Astrocyte (in vitro differentiated cells and primary cell): ENCODE data around the gene SLC1A3. TPM values are rescaled to one million over a fixed set of nuclear protein-coding genes. Genes with fewer than 3 reads are reported as not detected.

Source experiments
- DNase-seq: peaks from one replicate; pipeline ENCODE4 v3.0.0-alpha.2; 2010; ENCODE audit warnings: low read depth
- FAIRE-seq: peaks from 2 replicates; lab custom pipeline; 2011; peaks lifted over from hg19 to GRCh38; lab: Jason Lieb, UNC
- H2AFZ ChIP-seq: 2 replicates; pipeline ENCODE4 v1.6.0; 2012; ENCODE audit warnings: low read depth, low read length, inconsistent platforms
- H3K27ac ChIP-seq: 2 replicates; pipeline ENCODE4 v1.5.1; 2011; ENCODE audit warnings: low read depth, low read length, inconsistent platforms
- H3K27me3 ChIP-seq: 2 replicates; pipeline ENCODE4 v1.6.0; 2011; ENCODE audit warnings: low read length, inconsistent platforms; ENCODE audit not compliant: insufficient read depth
- H3K36me3 ChIP-seq: 2 replicates; pipeline ENCODE4 v1.5.1; 2011; ENCODE audit warnings: low read length, inconsistent platforms; ENCODE audit not compliant: insufficient read depth
- H3K4me1 ChIP-seq: 2 replicates; pipeline ENCODE4 v1.5.1; 2011; ENCODE audit warnings: low read length, inconsistent platforms; ENCODE audit not compliant: insufficient read depth
- H3K4me2 ChIP-seq: 2 replicates; pipeline ENCODE4 v1.6.0; 2012; ENCODE audit warnings: low read length, inconsistent platforms
- H3K4me3 ChIP-seq: 2 replicates; pipeline ENCODE4 v1.5.1; 2011; ENCODE audit warnings: low read depth, mild to moderate bottlenecking, low read length, inconsistent platforms; ENCODE audit not compliant: insufficient read depth
- H3K79me2 ChIP-seq: 2 replicates; pipeline ENCODE4 v1.6.0; 2012; ENCODE audit warnings: mild to moderate bottlenecking, low read length, inconsistent platforms; ENCODE audit not compliant: insufficient read depth
- H3K9ac ChIP-seq: 2 replicates; pipeline ENCODE4 v1.6.0; 2012; ENCODE audit warnings: mild to moderate bottlenecking, low read length, inconsistent platforms
- H3K9me3 ChIP-seq: 2 replicates; pipeline ENCODE4 v1.5.1; 2012; ENCODE audit warnings: low read depth, mild to moderate bottlenecking, low read length, inconsistent platforms; ENCODE audit not compliant: insufficient read depth
- H4K20me1 ChIP-seq: 2 replicates; pipeline ENCODE4 v1.6.0; 2012; ENCODE audit warnings: low read length, inconsistent platforms; ENCODE audit not compliant: insufficient read depth
- H3K27ac Mint-ChIP-seq: one replicate; pipeline ENCODE4 v1.8.0; 2021; ENCODE audit warnings: mild to moderate bottlenecking, mixed read lengths; ENCODE audit not compliant: unreplicated experiment
- H3K27me3 Mint-ChIP-seq: one replicate; pipeline ENCODE4 v1.8.0; 2021; ENCODE audit warnings: low read depth, mixed read lengths; ENCODE audit not compliant: unreplicated experiment
- H3K36me3 Mint-ChIP-seq: one replicate; pipeline ENCODE4 v1.8.0; 2021; ENCODE audit warnings: low read depth, mixed read lengths; ENCODE audit not compliant: unreplicated experiment
- H3K4me1 Mint-ChIP-seq: one replicate; pipeline ENCODE4 v1.8.0; 2021; ENCODE audit warnings: low read depth, mixed read lengths; ENCODE audit not compliant: unreplicated experiment
- H3K4me3 Mint-ChIP-seq: one replicate; pipeline ENCODE4 v1.8.0; 2021; ENCODE audit warnings: mild to moderate bottlenecking, moderate library complexity, mixed read lengths; ENCODE audit not compliant: unreplicated experiment
- H3K9me3 Mint-ChIP-seq: one replicate; pipeline ENCODE4 v1.8.0; 2021; ENCODE audit warnings: mild to moderate bottlenecking, mixed read lengths; ENCODE audit not compliant: unreplicated experiment
- CTCF ChIP-seq: IDR thresholded peaks from 2 replicates; pipeline ENCODE4 v1.5.1; 2011; ENCODE audit warnings: low read depth, mild to moderate bottlenecking, inconsistent platforms, low read length, moderate library complexity; ENCODE audit not compliant: insufficient read depth
- EZH2 ChIP-seq: IDR thresholded peaks from 2 replicates; pipeline ENCODE4 v1.6.1; 2012; ENCODE audit warnings: mild to moderate bottlenecking, low read length, inconsistent platforms; ENCODE audit not compliant: insufficient read depth
- total RNA-seq: library from RNA; stranded (reverse); gene quantifications from 2 replicates; pipeline ENCODE4 v1.2.1, GENCODE V29; 2021

SLC1A3 gene
- total RNA-seq, 1 donor from 2014 or later = 23.8 TPM

DNA sequence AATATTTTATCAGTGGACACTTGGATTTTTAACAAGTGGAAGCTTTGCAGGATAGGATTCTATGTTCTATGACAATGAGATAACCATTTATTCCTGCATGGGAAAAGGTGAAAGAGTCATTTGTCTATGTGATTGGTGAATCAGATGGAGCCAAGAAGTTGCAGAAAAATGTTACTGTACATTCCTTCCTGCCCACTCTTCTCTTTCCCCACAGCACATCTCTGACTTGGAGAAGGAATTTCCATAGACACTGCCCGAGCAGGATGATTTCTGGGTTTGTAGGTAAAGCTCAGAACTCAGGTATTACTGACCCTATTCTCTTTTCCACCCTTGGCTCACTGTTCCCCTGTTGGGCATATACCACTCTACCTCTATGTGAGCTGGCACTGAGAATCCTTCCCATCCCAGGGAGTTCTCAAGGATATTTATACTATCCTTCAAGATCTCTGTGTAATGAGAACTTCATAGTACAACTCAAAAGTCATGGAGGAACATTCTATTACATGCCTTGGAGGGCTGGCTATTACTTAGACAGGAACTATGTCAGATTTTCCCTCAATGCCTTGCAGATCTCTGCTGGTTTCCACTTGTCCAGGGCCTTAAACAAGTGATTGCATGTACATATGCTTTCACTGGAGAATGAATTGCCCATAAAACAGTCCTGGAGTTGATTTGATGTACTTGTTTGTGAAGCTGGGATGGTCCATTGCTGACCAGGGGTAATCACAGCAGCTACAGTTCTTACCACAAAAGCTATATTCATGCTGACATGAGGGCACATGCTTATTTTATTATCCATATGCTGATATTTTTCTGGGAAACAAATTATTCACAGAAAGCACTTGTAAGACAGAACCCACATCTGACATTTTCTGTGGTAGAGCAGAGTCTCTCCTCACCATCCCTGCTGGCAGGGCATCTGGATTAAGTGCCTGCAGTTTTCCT lies 24.1 kb downstream of the SLC1A3 start:
- Histone ChIP-seq H3K4me2 (peak overlapping the region; percentile 14), H3K4me1 (no peaks in the 10 kb centered on the region), H3K36me3 (no peaks in the 10 kb centered on the region), H2AFZ (no peak overlapping the region), H3K9me3 (no peaks in the 10 kb centered on the region), H3K27ac (no peak overlapping the region), H3K4me3 (no peak overlapping the region), H4K20me1 (no peaks in the 10 kb centered on the region), H3K79me2 (no peaks in the 10 kb centered on the region), H3K9ac (no peak overlapping the region), H3K27me3 (no peaks in the 10 kb centered on the region)
- FAIRE-seq = peak; percentile 20
- TF ChIP-seq EZH2 (no peak), CTCF (no peak)
- Mint-ChIP-seq H3K4me1 (peaks cover 26% of the 10 kb centered on the region), H3K4me3 (no peak overlapping the region), H3K9me3 (no peaks in the 10 kb centered on the region), H3K27me3 (no peaks in the 10 kb centered on the region), H3K36me3 (peaks cover 10% of the 10 kb centered on the region), H3K27ac (peak overlapping the region; percentile 93)
- peak; percentile 77 for DNase-seq

GRCh38 chr5:36631154-36631553 lies 24.7 kb downstream of the SLC1A3 start:
- H3K4me3 Mint-ChIP-seq = no peak overlapping the region
- peaks cover 28% of the 10 kb centered on the region for H3K4me1 Mint-ChIP-seq
- FAIRE-seq = no peak
- Histone ChIP-seq H3K27ac (no peak overlapping the region), H4K20me1 (no peaks in the 10 kb centered on the region), H3K27me3 (no peaks in the 10 kb centered on the region), H2AFZ (no peak overlapping the region), H3K4me1 (no peaks in the 10 kb centered on the region), H3K9ac (no peak overlapping the region), H3K4me2 (no peak overlapping the region), H3K4me3 (no peak overlapping the region), H3K79me2 (no peaks in the 10 kb centered on the region), H3K9me3 (no peaks in the 10 kb centered on the region), H3K36me3 (no peaks in the 10 kb centered on the region)
- no peaks in the 10 kb centered on the region for H3K9me3 Mint-ChIP-seq
- DNase-seq = no peak
- H3K36me3 Mint-ChIP-seq = peaks cover 11% of the 10 kb centered on the region
- no peaks in the 10 kb centered on the region for H3K27me3 Mint-ChIP-seq
- TF ChIP-seq CTCF (no peak), EZH2 (no peak)
- no peak overlapping the region for H3K27ac Mint-ChIP-seq
